RWPE2 (cell line): ENCODE data around the gene UBR4.

Source experiments
- ATAC-seq: fragments of 200-7000 bp; cut with Tn5 transposase; 3 replicates; pipeline ENCODE4 v1.9.1; 2021; ENCODE audit warnings: low read depth
- DNase-seq: peaks from one replicate; pipeline ENCODE4 v3.0.0-alpha.2; 2020; ENCODE audit warnings: low spot score
- H3K27ac ChIP-seq: fragments of 450-650 bp; 2 replicates; pipeline ENCODE4 v1.5.1; 2017; ENCODE audit warnings: mild to moderate bottlenecking; ENCODE audit not compliant: poor library complexity, severe bottlenecking
- H3K27me3 ChIP-seq: fragments of 250-450 bp; sonication (Bioruptor Pico); 2 replicates; pipeline ENCODE4 v1.5.1; 2021; ENCODE audit warnings: mild to moderate bottlenecking, moderate library complexity; ENCODE audit not compliant: insufficient read depth, poor library complexity, severe bottlenecking
- H3K36me3 ChIP-seq: fragments of 250-450 bp; sonication (Bioruptor Pico); 2 replicates; pipeline ENCODE4 v1.5.1; 2020; ENCODE audit warnings: low read depth, mild to moderate bottlenecking, moderate library complexity
- H3K4me1 ChIP-seq: fragments of 250-450 bp; sonication (Bioruptor Pico); 2 replicates; pipeline ENCODE4 v1.5.1; 2021; ENCODE audit warnings: mild to moderate bottlenecking, moderate library complexity; ENCODE audit not compliant: insufficient read depth, poor library complexity, severe bottlenecking
- H3K4me3 ChIP-seq: fragments of 250-450 bp; sonication (Bioruptor Pico); 2 replicates; pipeline ENCODE4 v1.5.1; 2021; ENCODE audit warnings: mild to moderate bottlenecking, moderate library complexity; ENCODE audit not compliant: severe bottlenecking
- H3K9me3 ChIP-seq: fragments of 250-450 bp; sonication (Bioruptor Pico); 2 replicates; pipeline ENCODE4 v1.5.1; 2021; ENCODE audit warnings: mild to moderate bottlenecking, moderate library complexity; ENCODE audit not compliant: severe bottlenecking
- TF ChIP-seq, protein P1 (sequence below): fragments of 450-650 bp; IDR thresholded peaks from one replicate; pipeline ENCODE4 v1.5.1; 2017; ENCODE audit warnings: mild to moderate bottlenecking, moderate library complexity; ENCODE audit not compliant: poor library complexity, severe bottlenecking

Gene UBR4

DNA sequence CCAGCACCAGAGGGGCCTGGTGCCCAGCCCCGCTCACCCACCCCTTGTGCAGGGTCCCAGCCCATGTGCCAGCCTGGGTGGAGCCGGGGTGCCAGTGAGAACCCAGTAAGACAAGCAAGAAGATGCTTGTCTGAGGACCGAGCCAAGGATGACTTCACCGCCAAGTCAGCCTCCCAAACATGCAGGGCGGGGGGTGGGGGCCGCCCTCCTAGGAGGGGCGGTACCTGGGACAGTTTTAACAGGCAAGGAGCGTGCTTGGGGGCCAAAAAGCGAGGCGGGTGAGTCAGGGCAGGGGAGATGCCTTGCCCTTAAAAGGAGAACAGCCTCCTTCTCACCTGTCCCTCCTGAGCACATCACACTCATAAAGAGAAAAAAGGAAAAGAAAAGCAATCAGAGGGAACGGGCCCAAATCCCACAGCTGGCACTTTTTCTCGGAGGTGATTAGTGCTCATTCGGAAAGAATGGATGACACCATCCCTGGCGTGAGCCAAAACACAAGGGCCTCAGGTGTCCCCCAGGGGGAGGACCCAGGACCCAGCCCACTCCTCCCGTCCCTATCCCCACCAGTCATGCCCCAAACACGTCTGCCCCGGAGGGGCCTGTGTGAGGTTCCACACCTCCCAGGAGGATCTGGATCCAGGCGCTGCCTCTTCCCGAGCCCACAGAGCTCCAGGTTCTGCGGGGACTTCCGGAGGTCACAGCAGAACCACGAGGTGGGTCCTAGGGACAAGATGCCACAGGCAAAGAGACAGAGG is 176.0 kb downstream of the UBR4 start:
- TF ChIP-seq, protein P1, sequence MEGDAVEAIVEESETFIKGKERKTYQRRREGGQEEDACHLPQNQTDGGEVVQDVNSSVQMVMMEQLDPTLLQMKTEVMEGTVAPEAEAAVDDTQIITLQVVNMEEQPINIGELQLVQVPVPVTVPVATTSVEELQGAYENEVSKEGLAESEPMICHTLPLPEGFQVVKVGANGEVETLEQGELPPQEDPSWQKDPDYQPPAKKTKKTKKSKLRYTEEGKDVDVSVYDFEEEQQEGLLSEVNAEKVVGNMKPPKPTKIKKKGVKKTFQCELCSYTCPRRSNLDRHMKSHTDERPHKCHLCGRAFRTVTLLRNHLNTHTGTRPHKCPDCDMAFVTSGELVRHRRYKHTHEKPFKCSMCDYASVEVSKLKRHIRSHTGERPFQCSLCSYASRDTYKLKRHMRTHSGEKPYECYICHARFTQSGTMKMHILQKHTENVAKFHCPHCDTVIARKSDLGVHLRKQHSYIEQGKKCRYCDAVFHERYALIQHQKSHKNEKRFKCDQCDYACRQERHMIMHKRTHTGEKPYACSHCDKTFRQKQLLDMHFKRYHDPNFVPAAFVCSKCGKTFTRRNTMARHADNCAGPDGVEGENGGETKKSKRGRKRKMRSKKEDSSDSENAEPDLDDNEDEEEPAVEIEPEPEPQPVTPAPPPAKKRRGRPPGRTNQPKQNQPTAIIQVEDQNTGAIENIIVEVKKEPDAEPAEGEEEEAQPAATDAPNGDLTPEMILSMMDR, result no peak
- H3K27ac ChIP-seq, result peak overlapping the region; percentile 91
- no peaks in the 10 kb centered on the region for H3K36me3 ChIP-seq
- peaks cover 26% of the 10 kb centered on the region for H3K4me1 ChIP-seq
- DNase-seq, result peak; percentile 96
- H3K9me3 ChIP-seq, result no peaks in the 10 kb centered on the region
- H3K27me3 ChIP-seq, result no peaks in the 10 kb centered on the region
- peak; percentile 89 for ATAC-seq
- no peak overlapping the region for H3K4me3 ChIP-seq

DNA sequence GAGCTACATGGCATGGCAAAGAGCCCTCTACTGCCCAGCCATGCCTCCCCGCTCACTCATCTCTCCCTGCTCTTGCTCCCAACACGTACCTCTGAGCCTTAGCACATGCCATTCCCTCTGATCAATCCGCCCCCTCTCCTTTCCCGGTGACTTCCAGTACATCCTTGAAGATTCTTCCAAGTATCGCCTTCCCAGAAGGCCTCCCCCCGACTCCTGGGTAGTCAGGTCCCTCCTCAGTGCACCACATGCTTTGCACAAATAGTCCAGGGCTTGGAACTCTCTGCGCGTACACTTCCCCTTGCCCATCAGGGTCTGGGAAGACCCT is 176.6 kb downstream of the UBR4 start:
- DNase-seq (no peak), ATAC-seq (no peak)
- TF ChIP-seq, protein P1, result no peak
- H3K27me3 ChIP-seq, result no peaks in the 10 kb centered on the region
- H3K4me3 ChIP-seq, result no peak overlapping the region
- peak overlapping the region; percentile 91 for H3K27ac ChIP-seq
- peaks cover 32% of the 10 kb centered on the region for H3K4me1 ChIP-seq
- H3K9me3 ChIP-seq, result no peaks in the 10 kb centered on the region
- H3K36me3 ChIP-seq, result no peaks in the 10 kb centered on the region

DNA sequence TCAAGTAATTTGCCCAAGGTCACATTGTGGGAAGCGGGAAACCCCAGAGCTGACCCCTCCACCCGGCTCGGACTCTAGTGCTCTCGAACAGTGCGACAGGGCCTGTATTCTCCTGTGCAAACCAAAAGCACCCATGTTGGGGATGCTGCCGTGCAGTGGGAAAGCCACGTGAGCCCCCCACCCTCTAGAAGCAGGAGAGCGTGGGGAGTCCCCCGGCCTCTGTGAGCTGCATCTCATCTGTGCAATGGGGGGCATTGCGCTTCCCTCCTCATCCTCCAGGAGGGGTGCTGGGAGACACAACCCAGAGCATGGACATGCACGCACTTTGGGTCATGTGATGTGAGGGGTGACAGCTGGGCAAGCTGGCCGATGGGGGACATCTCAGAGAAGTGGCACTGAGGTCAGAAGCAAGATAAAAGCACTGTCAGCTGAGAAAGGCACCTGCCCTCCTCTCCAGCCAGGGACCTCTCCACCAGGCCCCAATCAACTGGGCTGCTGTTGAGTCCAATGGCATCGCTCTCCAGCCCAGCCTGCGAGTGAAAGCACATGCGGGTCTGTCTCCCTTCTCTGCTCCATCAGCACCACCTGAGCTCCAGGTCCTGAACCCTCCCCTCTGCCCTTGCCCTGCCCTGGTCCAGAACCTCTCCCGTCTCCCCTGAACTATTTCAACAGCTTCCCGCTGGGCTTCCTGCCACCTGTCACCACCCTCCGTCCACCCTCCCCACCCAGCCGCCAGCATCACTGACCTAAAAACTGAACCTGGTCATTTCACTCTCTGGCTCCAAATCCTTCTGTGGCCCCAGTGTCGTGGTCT is 177.2 kb downstream of the UBR4 start:
- no peaks in the 10 kb centered on the region for H3K9me3 ChIP-seq
- no peak overlapping the region for H3K4me3 ChIP-seq
- ATAC-seq, result no peak
- no peak for DNase-seq
- no peaks in the 10 kb centered on the region for H3K27me3 ChIP-seq
- H3K36me3 ChIP-seq, result no peaks in the 10 kb centered on the region
- peaks cover 34% of the 10 kb centered on the region for H3K4me1 ChIP-seq
- TF ChIP-seq, protein P1, result no peak
- peak overlapping the region; percentile 91 for H3K27ac ChIP-seq

DNA sequence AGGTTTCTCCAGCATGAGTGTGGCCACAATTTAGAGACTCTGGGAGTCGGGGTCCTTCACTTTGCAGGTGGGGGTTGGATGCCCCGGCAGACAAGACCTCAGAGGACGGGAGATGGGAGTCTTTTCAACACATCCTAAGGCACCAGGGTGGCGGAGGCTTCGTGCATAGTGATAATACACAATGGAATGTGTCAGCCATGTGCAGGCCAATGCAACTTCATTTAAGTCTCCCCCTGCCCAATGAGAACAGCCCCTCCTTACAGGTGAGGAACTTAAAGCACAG is 177.7 kb downstream of the UBR4 start:
- Histone ChIP-seq H3K36me3 (no peaks in the 10 kb centered on the region), H3K4me3 (no peak overlapping the region), H3K4me1 (peaks cover 34% of the 10 kb centered on the region), H3K9me3 (no peaks in the 10 kb centered on the region), H3K27me3 (no peaks in the 10 kb centered on the region), H3K27ac (peak overlapping the region; percentile 91)
- TF ChIP-seq, protein P1, result no peak
- ATAC-seq, result no peak
- no peak for DNase-seq
